Trophoblast cell (in vitro differentiated cells and primary cell): Measurements from ENCODE around the gene NUMA1.

Experiments used
- DNase-seq, 2 donors: peaks; one replicate each; pipeline ENCODE4 v3.0.0-alpha.2; 2016
- H2AFZ ChIP-seq: 2 replicates; pipeline ENCODE4 v1.6.1; 2013; ENCODE audit warnings: low read length, moderate library complexity, mild to moderate bottlenecking; ENCODE audit not compliant: insufficient read depth, poor library complexity
- H2AK5ac ChIP-seq: 2 replicates; pipeline ENCODE4 v1.6.1; 2013; ENCODE audit warnings: mild to moderate bottlenecking, low read length
- H2BK120ac ChIP-seq: 2 replicates; pipeline ENCODE4 v1.6.1; 2013; ENCODE audit warnings: low read length, mild to moderate bottlenecking, moderate library complexity; ENCODE audit not compliant: insufficient read depth, poor library complexity
- H2BK12ac ChIP-seq: 2 replicates; pipeline ENCODE4 v1.6.1; 2013; ENCODE audit warnings: mild to moderate bottlenecking, low read length, moderate library complexity
- H2BK5ac ChIP-seq: 2 replicates; pipeline ENCODE4 v1.6.1; 2013; ENCODE audit warnings: low read length, low read depth, moderate library complexity, mild to moderate bottlenecking; ENCODE audit not compliant: poor library complexity
- H3K14ac ChIP-seq: 2 replicates; pipeline ENCODE4 v1.6.1; 2013; ENCODE audit warnings: mild to moderate bottlenecking, low read length
- H3K18ac ChIP-seq: 2 replicates; pipeline ENCODE4 v1.6.1; 2013; ENCODE audit warnings: mild to moderate bottlenecking, low read length
- H3K23ac ChIP-seq: 2 replicates; pipeline ENCODE4 v1.6.1; 2013; ENCODE audit warnings: low read length
- H3K27ac ChIP-seq: 2 replicates; pipeline ENCODE4 v1.5.1; 2013; ENCODE audit warnings: low read depth, mild to moderate bottlenecking, inconsistent platforms, low read length, moderate library complexity
- H3K27me3 ChIP-seq: 2 replicates; pipeline ENCODE4 v1.6.1; 2013; ENCODE audit warnings: inconsistent platforms, mild to moderate bottlenecking, low read length, moderate library complexity; ENCODE audit not compliant: insufficient read depth
- H3K36me3 ChIP-seq, 2 experiments: 1 replicate in 1 of 2; 2 replicates in 1 of 2; pipeline ENCODE4 v1.6.1; 2013; ENCODE audit warnings: low read length in 2 of 2, mild to moderate bottlenecking in 2 of 2, moderate library complexity in 1 of 2; ENCODE audit not compliant: insufficient read depth in 2 of 2, control insufficient read depth in 1 of 2
- H3K4ac ChIP-seq: 2 replicates; pipeline ENCODE4 v1.6.1; 2013; ENCODE audit warnings: low read depth, mild to moderate bottlenecking, low read length, moderate library complexity
- H3K4me1 ChIP-seq, 2 experiments: 1 replicate in 1 of 2; 2 replicates in 1 of 2; pipeline ENCODE4 v1.6.1; 2013; ENCODE audit warnings: low read length in 2 of 2, mild to moderate bottlenecking in 2 of 2, moderate library complexity in 1 of 2; ENCODE audit not compliant: insufficient read depth in 2 of 2, control insufficient read depth in 1 of 2
- H3K4me2 ChIP-seq: 2 replicates; pipeline ENCODE4 v1.6.1; 2013; ENCODE audit warnings: inconsistent platforms, mild to moderate bottlenecking, low read length, moderate library complexity
- H3K4me3 ChIP-seq: 2 replicates; pipeline ENCODE4 v1.5.1; 2013; ENCODE audit warnings: mild to moderate bottlenecking, low read depth, low read length, inconsistent platforms
- H3K79me1 ChIP-seq: one replicate; pipeline ENCODE4 v1.6.1; 2013; ENCODE audit warnings: low read length
- H3K79me2 ChIP-seq: 2 replicates; pipeline ENCODE4 v1.6.1; 2013; ENCODE audit warnings: low read length, mild to moderate bottlenecking; ENCODE audit not compliant: control insufficient read depth, insufficient read depth, poor library complexity
- H3K9ac ChIP-seq: 2 replicates; pipeline ENCODE4 v1.6.1; 2013; ENCODE audit warnings: mild to moderate bottlenecking, low read length
- H3K9me3 ChIP-seq: 2 replicates; pipeline ENCODE4 v1.6.1; 2013; ENCODE audit warnings: low read depth, mild to moderate bottlenecking, control low read depth, inconsistent platforms, low read length; ENCODE audit not compliant: insufficient read depth
- H4K12ac ChIP-seq: 2 replicates; pipeline ENCODE4 v1.6.1; 2013; ENCODE audit warnings: low read depth, mild to moderate bottlenecking, low read length, moderate library complexity
- H4K8ac ChIP-seq: 2 replicates; pipeline ENCODE4 v1.6.1; 2013; ENCODE audit warnings: low read depth, mild to moderate bottlenecking, low read length, moderate library complexity
- H4K91ac ChIP-seq: one replicate; pipeline ENCODE4 v1.6.1; 2013; ENCODE audit warnings: low read depth, mild to moderate bottlenecking, low read length, moderate library complexity
- WGBS: extraction: QIAGEN DNeasy Blood & Tissue Kit; methylation state at CpG from one replicate; pipeline ENCODE4 v1.1.7; 2013; ENCODE audit warnings: missing lambda C conversion rate; ENCODE audit not compliant: insufficient read length, insufficient coverage; ENCODE audit errors: extremely low coverage; 5-methylcytosine and 5-hydroxymethylcytosine counted together

The NUMA1 gene

GRCh38 chr11:72124046-72124445 lies 43.7 kb upstream of the NUMA1 start:
- Histone ChIP-seq H4K12ac (no peak overlapping the region), H2BK5ac (no peak overlapping the region), H2AK5ac (no peak overlapping the region), H3K27ac (no peak overlapping the region), H4K8ac (no peak overlapping the region), H3K36me3 (no peaks in the 10 kb centered on the region), H3K14ac (no peak overlapping the region), H3K4ac (no peak overlapping the region), H3K18ac (no peak overlapping the region), H2BK12ac (no peak overlapping the region), H3K9ac (no peak overlapping the region), H3K4me2 (no peak overlapping the region), H3K4me1 (peaks cover 0 to 2% of the 10 kb centered on the region in 2 experiments), H3K79me1 (no peaks in the 10 kb centered on the region), H3K23ac (no peak overlapping the region), H4K91ac (no peak overlapping the region), H3K9me3 (peaks cover 10% of the 10 kb centered on the region), H3K4me3 (no peak overlapping the region), H2AFZ (no peak overlapping the region), H3K79me2 (no peaks in the 10 kb centered on the region), H2BK120ac (no peak overlapping the region), H3K27me3 (no peaks in the 10 kb centered on the region)
- WGBS, result no CpG with 5 or more reads among the region's 6 CpGs
- DNase-seq, result no peak

DNA sequence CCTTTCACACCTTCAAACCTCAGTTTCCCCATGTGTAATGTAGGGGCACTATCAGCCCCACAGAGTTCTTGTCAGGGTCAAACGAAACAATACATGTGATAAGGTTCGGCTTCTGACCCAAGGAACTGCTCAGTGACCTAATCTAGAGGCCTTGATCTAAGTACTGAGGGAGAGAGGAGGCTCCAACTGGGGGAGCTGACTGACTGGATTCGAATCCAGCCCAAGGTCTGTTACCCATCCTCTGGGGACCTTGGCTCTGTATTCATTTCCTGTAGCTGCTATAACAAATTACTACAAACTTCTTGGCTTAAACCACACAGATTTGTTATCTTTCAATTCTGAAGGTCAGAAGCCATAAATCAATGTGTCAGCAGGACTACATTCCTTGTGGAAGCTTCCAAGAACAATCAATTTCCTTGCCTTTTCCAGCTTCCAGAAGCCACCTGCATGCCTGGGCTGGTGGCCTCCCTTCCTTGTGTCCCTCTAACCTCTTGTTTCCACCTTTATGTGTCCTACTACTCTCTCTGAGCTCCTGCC lies 42.8 kb upstream of the NUMA1 start:
- no peak for DNase-seq
- Histone ChIP-seq H3K36me3 (no peaks in the 10 kb centered on the region), H3K14ac (no peak overlapping the region), H2BK5ac (no peak overlapping the region), H2BK120ac (no peak overlapping the region), H3K9me3 (peaks cover 6% of the 10 kb centered on the region), H3K4me1 (peaks cover 0 to 2% of the 10 kb centered on the region in 2 experiments), H3K4me2 (no peak overlapping the region), H2AFZ (no peak overlapping the region), H3K9ac (no peak overlapping the region), H4K91ac (no peak overlapping the region), H3K27ac (no peak overlapping the region), H3K79me2 (no peaks in the 10 kb centered on the region), H2BK12ac (no peak overlapping the region), H4K8ac (no peak overlapping the region), H2AK5ac (no peak overlapping the region), H3K27me3 (no peaks in the 10 kb centered on the region), H3K4ac (no peak overlapping the region), H4K12ac (no peak overlapping the region), H3K79me1 (no peaks in the 10 kb centered on the region), H3K18ac (no peak overlapping the region), H3K4me3 (no peak overlapping the region), H3K23ac (no peak overlapping the region)
- WGBS, result no CpG with 5 or more reads among the region's 3 CpGs

GRCh38 chr11:72122607-72123006 lies 42.3 kb upstream of the NUMA1 start:
- Histone ChIP-seq H2AK5ac (no peak overlapping the region), H3K4me2 (no peak overlapping the region), H3K23ac (no peak overlapping the region), H4K12ac (no peak overlapping the region), H3K4me1 (peaks cover 0 to 2% of the 10 kb centered on the region in 2 experiments), H3K4ac (no peak overlapping the region), H4K8ac (no peak overlapping the region), H3K14ac (no peak overlapping the region), H2BK5ac (no peak overlapping the region), H3K79me1 (no peaks in the 10 kb centered on the region), H3K36me3 (no peaks in the 10 kb centered on the region), H3K27ac (no peak overlapping the region), H3K9ac (no peak overlapping the region), H3K9me3 (peaks cover 6% of the 10 kb centered on the region), H2BK12ac (no peak overlapping the region), H3K79me2 (no peaks in the 10 kb centered on the region), H2AFZ (no peak overlapping the region), H4K91ac (no peak overlapping the region), H3K4me3 (no peak overlapping the region), H3K18ac (no peak overlapping the region), H3K27me3 (no peaks in the 10 kb centered on the region), H2BK120ac (no peak overlapping the region)
- no CpG with 5 or more reads among the region's 1 CpG for WGBS
- no peak for DNase-seq

GRCh38 chr11:72120930-72121329 lies 40.6 kb upstream of the NUMA1 start:
- no peak overlapping the region for H3K18ac ChIP-seq
- DNase-seq, result no peak
- H4K91ac ChIP-seq, result no peak overlapping the region
- H4K8ac ChIP-seq, result no peak overlapping the region
- H3K4me3 ChIP-seq, result no peak overlapping the region
- no peak overlapping the region for H2BK5ac ChIP-seq
- peaks cover 6% of the 10 kb centered on the region for H3K9me3 ChIP-seq
- H2BK12ac ChIP-seq, result no peak overlapping the region
- H3K23ac ChIP-seq, result no peak overlapping the region
- H2AK5ac ChIP-seq, result no peak overlapping the region
- H3K36me3 ChIP-seq, result no peaks in the 10 kb centered on the region
- no peaks in the 10 kb centered on the region for H3K79me2 ChIP-seq
- no peaks in the 10 kb centered on the region for H3K79me1 ChIP-seq
- no peak overlapping the region for H3K4ac ChIP-seq
- no peak overlapping the region for H4K12ac ChIP-seq
- H2AFZ ChIP-seq, result no peak overlapping the region
- H2BK120ac ChIP-seq, result no peak overlapping the region
- no peak overlapping the region for H3K27ac ChIP-seq
- no CpG with 5 or more reads among the region's 2 CpGs for WGBS
- H3K14ac ChIP-seq, result no peak overlapping the region
- H3K9ac ChIP-seq, result no peak overlapping the region
- no peak overlapping the region for H3K4me2 ChIP-seq
- peaks cover 0 to 2% of the 10 kb centered on the region in 2 experiments for H3K4me1 ChIP-seq
- no peaks in the 10 kb centered on the region for H3K27me3 ChIP-seq
